ENCODE data around the gene ATRNL1.

DNA sequence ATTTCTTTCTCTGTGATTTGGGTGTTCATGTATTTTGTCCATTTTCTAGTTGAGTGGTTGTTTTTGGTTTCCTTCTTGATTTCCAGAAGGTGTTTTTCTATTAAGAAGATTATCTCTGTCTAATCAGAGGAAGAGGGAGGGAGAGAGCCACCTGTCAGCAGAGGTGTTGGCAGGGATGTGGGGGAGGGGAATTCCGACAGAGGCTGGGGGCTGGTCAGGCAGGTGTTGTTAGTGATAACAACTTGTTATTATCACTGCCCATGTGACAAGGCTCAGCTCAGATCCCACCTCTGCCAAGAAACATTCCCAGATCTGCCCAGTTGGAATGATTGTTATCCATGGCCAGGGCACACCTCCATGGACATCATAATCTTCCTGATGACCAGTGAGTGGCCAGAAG lies 886.4 kb downstream of the ATRNL1 start:
- TF ChIP-seq CTCF (IDR thresholded peaks at IDR 0.05) (no peak), POLR2A (IDR thresholded peaks at IDR 0.05) (no peak)
